GM21576 (cell line): ENCODE results near the gene TRA2B.
"Not testable (repeated sequence)": the region's sequence is repeated elsewhere in the genome, so short reads cannot be mapped to it uniquely, and the experiment has no call there.

ENCODE experiments used
- ATAC-seq: cut with Tn5 transposase; IDR thresholded peaks from one replicate; pipeline ENCODE4 v1.9.1; 2021; ENCODE audit warnings: mild to moderate bottlenecking, moderate library complexity; ENCODE audit not compliant: unreplicated experiment

The TRA2B gene

DNA sequence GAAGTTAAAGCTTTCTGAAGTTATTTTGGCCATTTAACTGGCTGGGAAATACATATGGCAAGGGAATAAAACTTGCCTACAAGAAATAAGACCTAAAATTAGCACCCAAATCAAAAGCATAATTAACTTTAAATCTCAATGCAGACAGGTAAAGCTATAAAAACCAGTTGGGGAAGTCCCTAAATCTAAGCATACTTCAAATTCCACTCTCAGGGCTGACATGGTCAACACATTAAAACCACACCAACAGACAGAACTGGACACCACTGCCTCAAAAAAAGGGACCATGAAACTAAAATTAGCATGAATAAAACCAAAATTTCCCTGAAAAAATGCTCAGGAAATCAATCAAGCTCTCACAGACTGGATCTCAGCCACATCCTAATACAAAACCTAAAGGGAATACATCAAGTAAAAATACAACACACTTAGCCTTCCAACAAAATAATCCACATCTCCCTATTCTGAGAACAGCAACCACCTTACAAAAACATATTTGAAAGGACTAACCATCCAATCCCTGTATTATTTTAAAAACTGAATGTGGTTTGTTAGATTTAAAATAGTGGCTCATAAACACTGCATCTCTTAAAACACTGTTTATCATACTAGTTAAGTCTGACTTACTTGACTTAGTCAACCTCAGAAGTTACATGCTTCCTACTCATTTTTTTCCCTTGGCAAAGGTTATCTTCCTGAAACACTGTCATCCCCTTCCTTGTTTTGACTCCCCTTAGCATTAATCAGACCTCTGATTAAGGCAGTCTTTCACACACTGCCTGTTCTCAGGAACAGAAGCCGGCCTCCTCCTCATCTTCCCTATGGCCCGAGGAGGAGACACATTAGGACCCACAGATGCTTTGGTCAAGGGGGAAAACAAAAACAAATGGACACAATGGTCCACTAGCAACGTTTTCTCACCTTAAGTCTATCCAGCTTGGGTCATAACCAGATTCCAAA is 8.3 kb downstream of the TRA2B start:
- ATAC-seq, result no peak

DNA sequence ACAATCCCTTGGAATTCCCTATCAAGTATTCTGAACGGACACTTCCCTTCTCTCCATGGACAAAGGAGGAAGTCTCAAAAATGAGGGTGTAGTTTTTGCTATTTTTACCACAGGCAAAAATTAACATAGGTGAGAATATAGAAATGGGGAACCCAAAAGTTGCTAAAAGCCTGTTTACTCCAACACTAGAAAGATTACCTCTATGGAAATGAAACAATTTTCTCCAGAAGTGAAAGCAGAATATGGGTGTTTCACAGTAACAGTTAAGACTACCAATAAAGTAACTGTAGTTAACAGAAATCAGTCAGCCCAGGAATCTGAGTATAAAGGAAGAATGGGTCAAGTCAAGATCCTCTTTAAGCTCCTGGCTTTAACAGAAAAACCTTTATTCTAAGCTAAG is 9.3 kb downstream of the TRA2B start:
- ATAC-seq, result no peak

DNA sequence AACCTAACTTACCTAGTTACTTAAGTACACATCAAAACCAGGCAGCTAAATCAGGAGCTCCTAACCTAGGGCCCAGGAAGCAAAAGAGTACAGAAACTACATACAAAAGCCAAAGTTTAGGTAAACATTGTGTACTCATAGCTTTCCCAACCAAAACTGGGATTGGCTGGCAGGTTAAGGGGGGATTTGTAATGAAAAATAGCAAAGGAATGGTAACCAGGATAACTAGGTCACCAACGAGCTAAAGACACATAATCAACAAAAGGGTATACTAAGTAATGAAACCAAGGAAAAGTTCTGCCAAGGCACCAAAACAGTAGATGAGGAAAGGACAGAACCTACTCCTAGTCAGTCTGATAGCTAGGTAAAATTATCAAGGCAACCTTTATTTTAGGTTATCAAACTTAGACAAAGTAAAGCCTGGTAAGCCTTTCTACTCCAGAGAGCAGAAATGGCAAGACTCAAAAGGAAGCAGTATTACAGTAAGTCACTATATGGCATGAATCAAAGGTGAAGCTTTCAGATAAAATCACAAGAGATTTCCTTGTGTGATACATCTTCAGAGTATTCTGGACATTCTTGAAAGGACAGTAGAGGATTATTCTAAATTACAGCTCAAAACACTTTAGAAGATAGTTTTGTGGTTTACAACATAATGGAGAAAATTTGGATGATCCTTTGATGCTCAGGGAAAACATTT is 10.2 kb downstream of the TRA2B start:
- no peak for ATAC-seq

GRCh38 chr3:185926445-185926844 is 11.4 kb downstream of the TRA2B start:
- ATAC-seq, result no peak

GRCh38 chr3:185925353-185925752 is 12.5 kb downstream of the TRA2B start:
- ATAC-seq, result no peak

- no peak for ATAC-seq
These were observed 13.4 kb downstream of the TRA2B start for GRCh38 chr3:185924375-185924774.

DNA sequence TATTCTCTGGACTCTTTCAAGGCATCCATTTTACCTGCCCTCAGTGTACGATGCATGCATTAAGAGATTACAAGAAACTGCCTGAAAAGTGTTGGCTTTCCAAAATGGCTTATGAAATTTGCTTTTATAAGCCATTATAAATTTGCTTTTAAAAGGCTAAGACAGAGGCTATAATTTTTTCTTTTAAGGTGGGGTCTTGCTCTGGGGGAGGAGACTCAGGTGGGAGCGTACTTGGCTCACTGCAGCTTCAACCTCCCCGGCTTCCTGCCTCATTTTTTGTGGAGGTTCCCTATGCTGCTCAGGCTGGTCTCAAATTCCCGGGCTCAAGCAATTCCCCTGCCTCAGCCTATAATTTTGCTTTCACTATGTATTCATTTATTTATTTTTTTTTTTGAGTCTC is 17.6 kb downstream of the TRA2B start:
- no peak for ATAC-seq

DNA sequence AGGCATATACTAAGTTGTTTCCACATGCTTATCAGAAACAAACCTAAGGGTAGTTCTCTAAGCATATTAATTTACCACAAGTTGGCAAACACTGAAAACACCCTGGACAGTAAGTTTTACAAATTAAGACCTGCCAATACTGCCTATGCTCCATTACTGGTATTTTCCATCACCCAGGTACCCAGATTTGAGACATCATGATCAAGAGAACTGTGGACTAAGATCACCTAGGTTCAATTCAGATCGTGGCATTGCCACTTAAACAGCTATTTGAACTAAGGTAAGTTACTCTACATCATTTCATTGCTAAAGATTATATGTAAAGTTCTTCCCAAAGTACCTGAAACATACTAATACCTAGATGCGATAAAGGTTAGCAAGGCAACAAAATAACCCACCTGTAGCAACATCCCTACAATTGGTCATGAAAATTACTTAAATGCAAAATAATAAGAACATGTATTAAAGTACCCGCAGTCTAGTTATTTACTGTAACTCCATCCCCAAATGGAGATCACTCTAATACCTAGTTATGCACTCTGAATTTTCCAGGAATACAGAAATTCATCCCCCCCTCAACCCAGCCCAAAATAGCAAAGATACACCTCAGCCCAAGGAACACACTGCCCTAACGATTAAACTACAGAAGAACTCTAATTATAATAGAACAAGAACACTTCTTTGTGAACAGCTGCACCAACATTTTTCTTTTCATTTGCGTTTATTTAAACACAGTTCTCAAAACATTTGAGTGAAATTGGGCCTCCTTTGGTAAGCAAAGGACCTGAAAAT is 21.6 kb downstream of the TRA2B start:
- ATAC-seq, result no peak

- no peak for ATAC-seq
These were observed 22.2 kb downstream of the TRA2B start for GRCh38 chr3:185915642-185916041.

- ATAC-seq, result no peak
These were observed 22.7 kb downstream of the TRA2B start for GRCh38 chr3:185914911-185915629.

DNA sequence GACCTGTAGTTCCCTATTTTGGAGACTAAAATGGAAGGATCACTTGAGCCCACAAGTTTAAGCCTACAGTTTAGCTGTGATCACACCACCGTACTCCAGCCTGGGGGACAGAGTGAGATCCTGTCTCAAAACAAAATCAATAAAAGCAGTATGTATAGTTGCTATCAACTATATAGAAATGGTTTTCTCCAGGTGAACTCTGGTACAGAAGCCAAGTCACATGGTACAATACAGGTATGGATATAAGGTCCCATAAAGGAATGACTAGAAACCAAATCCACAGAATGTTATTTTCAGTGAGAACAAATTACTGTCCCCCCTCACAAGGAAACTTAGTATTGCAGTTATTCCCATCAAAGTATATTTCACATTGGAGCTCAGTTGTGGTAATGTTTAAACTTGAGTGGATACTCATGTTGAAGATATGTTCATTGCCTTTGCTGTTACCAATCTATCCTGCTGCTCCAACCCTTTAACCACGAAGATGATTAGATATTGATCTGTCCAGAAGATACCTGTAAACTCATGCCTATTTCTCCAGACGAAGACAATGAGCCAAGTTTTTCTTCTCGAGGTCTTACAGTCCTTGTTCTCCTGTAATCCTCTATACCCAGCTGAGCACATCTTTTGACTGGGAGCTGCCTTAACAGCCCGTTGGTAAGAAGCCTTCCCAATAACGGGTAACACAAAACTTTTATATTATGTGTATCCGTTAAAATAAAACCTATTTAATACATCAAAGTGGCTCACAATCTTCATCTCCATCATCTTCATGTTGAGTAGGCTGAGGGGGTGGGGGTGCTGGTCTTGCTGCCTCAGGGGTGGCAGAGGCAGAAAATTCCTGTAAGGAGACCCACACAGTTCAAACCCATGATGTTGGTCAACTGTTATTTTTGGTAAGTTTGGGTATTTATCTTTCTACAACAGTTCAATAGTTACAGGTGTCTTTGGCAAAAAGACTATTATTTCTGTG is 24.6 kb downstream of the TRA2B start:
- no peak for ATAC-seq

DNA sequence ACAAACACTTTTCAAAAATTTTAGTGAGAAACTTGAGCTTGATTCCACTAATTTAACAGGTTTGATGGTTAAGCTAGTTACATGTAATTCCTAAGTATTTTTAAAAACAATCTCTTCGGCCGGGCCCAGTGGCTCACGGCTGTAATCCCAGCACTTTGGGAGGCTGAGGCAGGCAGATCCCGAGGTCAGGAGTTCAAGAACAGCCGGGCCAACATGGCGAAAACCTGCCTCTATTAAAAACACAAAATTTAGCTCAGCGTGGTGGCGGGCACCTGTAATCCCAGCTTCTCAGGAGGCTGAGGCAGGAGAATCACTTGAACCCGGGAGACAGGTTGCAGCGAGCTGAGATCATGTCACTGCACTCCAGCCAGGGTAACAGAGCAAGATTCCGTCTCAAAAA is 25.3 kb downstream of the TRA2B start:
- ATAC-seq, result no peak

DNA sequence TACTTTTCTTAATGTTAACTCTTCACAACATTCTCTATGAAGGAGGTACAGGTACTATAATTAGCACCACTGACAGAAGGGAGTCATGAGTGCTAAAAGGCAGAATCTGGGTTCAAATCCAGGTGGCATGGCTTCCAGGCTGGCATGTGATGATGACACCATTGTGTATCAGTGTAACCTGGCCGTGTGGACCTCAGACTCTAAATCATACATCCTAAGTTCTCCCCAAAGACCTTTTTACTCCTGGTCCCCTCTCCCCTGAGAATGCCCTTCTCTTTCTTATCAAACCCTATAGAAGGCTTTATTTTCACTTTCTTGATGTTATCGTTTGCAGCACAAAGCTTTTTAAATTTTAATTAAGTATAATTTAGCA is 26.8 kb downstream of the TRA2B start:
- not testable (repeated sequence) for ATAC-seq

GRCh38 chr3:185910322-185911075 is 27.3 kb downstream of the TRA2B start:
- not testable (repeated sequence) for ATAC-seq

DNA sequence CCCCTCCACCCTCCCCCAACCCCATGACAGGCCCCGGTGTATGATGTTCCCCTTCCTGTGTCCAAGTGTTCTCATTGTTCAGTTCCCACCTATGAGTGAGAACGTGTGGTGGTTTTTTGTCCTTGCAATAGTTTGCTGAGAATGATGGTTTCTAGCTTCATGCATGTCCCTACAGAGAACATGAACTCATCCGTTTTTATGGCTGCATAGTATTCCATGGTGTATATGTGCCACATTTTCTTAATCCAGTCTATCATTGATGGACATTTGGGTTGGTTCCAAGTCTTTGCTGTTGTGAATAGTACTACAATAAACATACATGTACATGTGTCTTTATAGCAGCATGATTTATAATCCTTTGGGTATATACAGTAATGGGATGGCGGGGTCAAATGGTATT is 27.9 kb downstream of the TRA2B start:
- not testable (repeated sequence) for ATAC-seq

- no peak for ATAC-seq
These were observed 37.6 kb downstream of the TRA2B start for GRCh38 chr3:185900228-185900627.

DNA sequence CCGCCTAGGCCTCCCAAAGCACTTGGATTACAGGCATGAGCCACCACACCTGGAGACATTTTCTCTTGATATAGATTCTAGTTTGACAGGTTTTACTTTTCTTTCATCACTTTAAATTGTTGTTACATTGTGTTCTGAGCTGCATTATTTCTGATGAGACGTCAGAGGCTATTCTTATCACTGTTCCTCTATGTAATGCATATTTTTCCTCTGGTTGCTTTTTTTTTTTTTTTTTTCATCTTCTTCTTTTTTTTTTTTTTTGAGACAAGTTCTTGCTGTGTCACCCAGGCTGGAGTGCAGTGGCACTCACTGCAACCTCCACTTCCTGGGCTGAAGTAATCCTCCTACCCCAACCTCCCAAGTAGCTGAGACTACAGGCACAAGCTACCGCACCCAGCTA is 41.2 kb downstream of the TRA2B start:
- ATAC-seq, result no peak

DNA sequence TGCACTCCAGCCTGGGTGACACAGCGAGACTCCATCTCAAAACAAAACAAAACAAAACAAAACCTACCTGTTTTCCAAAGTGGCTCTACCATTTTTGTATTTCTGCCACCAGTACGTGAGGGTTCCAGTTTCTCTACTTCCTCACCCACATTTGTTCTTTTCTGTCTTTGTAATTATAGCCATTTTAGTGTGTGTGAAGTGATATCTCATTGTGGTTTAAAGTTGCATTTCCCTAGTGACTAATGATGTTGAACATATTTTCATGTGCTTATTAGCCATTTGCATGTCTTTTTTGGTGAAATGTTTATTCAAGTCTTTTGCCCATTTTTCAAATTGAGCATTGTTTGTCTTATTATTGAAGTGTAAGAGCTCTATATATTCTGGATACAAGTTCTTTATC is 50.7 kb downstream of the TRA2B start:
- ATAC-seq, result no peak

DNA sequence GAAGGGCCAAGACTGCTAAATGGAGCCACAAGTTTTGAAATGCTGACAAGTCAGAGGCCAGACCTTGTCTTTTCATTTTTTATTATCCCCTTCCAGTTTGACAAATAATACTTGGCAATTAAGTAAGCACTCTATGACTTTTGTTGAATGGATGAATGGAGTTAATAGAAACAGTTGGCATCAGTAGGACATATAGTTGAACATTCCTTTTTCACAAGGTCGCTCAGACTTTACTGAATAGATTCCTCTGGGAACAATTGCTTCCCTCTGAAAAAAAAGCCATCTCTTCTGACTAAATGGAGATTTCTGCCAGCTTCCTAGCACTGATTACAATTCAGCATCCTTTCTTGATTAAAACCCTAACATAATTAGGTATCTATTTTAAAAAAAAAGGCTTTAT is 53.2 kb downstream of the TRA2B start:
- no peak for ATAC-seq
